Neural crest cell (in vitro differentiated cells): ENCODE measurements around the gene CYTH1. TPM values are rescaled to one million over a fixed set of nuclear protein-coding genes. Genes with fewer than 3 reads are reported as not detected.

ENCODE experiments used
- DNase-seq: peaks from one replicate; pipeline ENCODE4 v3.0.0; 2021; ENCODE audit warnings: low read depth, mixed read lengths, low spot score
- H3K27ac Mint-ChIP-seq: one replicate; pipeline ENCODE4 v1.8.0; 2021; ENCODE audit warnings: mild to moderate bottlenecking, mixed read lengths; ENCODE audit not compliant: unreplicated experiment
- H3K27me3 Mint-ChIP-seq: 2 replicates; pipeline ENCODE4 v1.8.0; 2021; ENCODE audit warnings: low read depth, mild to moderate bottlenecking, mixed read lengths
- H3K36me3 Mint-ChIP-seq: 2 replicates; pipeline ENCODE4 v1.8.0; 2021; ENCODE audit warnings: low read depth, mild to moderate bottlenecking, mixed read lengths
- H3K4me1 Mint-ChIP-seq: 2 replicates; pipeline ENCODE4 v1.8.0; 2021; ENCODE audit warnings: mixed read lengths
- H3K4me3 Mint-ChIP-seq: one replicate; pipeline ENCODE4 v1.8.0; 2021; ENCODE audit warnings: mild to moderate bottlenecking, mixed read lengths
- H3K9me3 Mint-ChIP-seq: 2 replicates; pipeline ENCODE4 v1.8.0; 2021; ENCODE audit warnings: mixed read lengths
- total RNA-seq: library from RNA; stranded (reverse); gene quantifications from 2 replicates; pipeline ENCODE4 v1.2.1, GENCODE V29; 2021
- TF ChIP-seq, protein P1 (sequence below): fragments of 200-600 bp; sonication (generic); conservative IDR thresholded peaks from 2 replicates; pipeline ENCODE4 v1.5.0; 2021; ENCODE audit warnings: antibody characterized with exemption, mild to moderate bottlenecking

CYTH1 gene
- total RNA-seq, 1 donor from 2014 or later = 26.8 TPM

DNA sequence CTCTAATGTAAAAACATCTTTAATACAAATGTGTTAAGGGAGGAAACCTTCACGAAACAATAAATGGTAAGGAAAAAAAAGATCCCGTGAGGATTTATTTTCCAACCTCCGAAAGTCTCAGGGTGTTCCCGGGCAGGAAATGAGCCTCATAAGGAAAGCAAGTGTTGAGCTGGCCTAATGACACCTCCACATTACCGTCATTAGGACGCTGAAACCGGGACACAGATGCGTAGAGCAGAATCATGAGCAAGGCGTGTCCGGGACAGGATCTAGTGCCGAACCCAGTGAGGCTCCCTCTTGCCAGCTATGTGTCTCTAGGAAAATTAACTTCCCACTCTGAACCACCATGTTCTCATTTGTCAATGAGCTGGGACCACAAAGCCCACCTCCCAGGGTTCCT lies 22.7 kb upstream of the CYTH1 start:
- no peaks in the 10 kb centered on the region for H3K9me3 Mint-ChIP-seq
- no peak overlapping the region for H3K4me3 Mint-ChIP-seq
- TF ChIP-seq, protein P1, sequence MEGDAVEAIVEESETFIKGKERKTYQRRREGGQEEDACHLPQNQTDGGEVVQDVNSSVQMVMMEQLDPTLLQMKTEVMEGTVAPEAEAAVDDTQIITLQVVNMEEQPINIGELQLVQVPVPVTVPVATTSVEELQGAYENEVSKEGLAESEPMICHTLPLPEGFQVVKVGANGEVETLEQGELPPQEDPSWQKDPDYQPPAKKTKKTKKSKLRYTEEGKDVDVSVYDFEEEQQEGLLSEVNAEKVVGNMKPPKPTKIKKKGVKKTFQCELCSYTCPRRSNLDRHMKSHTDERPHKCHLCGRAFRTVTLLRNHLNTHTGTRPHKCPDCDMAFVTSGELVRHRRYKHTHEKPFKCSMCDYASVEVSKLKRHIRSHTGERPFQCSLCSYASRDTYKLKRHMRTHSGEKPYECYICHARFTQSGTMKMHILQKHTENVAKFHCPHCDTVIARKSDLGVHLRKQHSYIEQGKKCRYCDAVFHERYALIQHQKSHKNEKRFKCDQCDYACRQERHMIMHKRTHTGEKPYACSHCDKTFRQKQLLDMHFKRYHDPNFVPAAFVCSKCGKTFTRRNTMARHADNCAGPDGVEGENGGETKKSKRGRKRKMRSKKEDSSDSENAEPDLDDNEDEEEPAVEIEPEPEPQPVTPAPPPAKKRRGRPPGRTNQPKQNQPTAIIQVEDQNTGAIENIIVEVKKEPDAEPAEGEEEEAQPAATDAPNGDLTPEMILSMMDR = no peak
- H3K27me3 Mint-ChIP-seq = no peaks in the 10 kb centered on the region
- H3K36me3 Mint-ChIP-seq = peaks cover 2% of the 10 kb centered on the region
- DNase-seq = no peak
- H3K4me1 Mint-ChIP-seq = no peaks in the 10 kb centered on the region
- no peak overlapping the region for H3K27ac Mint-ChIP-seq

DNA sequence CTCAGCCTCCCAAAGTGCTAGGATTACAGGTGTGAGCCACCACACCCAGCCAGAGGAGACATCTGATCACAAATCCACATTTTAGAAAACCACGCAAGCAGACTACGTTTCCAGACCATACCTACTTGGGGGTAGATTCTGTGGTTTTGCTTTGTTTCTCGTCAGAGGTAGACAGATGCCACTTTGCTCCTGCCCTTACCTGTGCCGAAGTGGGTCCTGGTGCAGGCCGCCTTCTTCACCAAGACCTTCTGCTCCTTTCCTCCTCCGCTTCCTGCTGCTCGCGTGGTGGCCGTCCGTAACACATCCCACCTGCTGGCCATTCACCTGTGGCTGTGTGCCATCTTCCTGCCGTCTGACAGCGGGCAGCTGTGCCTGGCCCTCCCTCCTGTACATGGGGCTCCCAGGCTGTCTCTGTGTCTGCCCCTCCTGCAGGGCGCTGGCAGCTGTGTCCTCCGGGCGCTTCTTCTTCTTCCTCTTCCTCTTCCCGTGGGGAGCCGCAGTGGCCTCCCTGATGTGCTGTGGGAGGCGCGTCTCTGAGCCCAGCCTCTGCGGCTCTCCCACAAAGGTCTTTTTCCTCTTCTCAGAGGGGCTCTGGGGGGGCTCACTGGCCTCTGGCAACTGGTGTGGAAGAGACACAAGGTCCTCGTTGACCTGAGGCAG lies 21.2 kb upstream of the CYTH1 start:
- DNase-seq = no peak
- Mint-ChIP-seq H3K27me3 (no peaks in the 10 kb centered on the region), H3K9me3 (no peaks in the 10 kb centered on the region), H3K36me3 (peaks cover 6% of the 10 kb centered on the region), H3K4me3 (no peak overlapping the region), H3K4me1 (no peaks in the 10 kb centered on the region), H3K27ac (no peak overlapping the region)
- TF ChIP-seq, protein P1 = no peak

DNA sequence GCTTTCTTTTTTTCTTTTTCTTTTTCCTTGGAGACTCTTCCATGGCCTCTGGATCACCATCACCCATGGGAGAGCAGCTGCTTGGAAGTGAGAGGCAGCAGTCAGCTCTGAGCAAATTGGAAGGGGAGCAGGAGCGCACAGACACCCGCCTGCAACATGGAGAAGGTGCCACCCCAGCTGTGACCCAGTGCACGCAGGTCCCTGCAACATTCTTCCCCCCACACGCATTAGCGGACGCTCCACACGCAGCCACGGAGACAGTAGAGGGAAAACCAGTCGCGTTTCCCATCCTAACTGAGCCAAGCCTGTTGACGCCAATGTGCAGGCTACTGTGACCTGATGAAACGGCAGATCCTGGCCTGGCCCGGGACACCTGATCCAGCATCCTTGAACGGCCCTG lies 20.4 kb upstream of the CYTH1 start:
- peaks cover 9% of the 10 kb centered on the region for H3K36me3 Mint-ChIP-seq

DNA sequence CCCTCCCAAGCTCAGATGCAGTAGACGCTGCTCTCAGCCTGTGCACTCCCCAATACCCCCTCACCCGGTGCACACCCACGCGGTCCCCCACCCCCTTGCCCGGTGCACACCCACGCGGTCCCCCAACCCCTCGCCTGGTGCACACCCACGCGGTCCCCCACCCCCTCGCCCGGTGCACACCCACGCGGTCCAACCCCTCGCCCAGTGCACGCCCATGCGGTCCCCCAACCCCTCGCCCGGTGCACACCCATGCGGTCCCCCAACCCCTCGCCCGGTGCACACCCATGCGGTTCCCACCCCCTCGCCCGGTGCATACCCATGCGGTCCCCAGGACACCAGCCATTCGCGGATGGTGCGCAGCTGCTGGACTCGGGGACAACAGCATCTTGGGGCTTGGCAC lies 19.9 kb upstream of the CYTH1 start:
- TF ChIP-seq, protein P1 = no peak
- Mint-ChIP-seq H3K4me3 (no peak overlapping the region), H3K27me3 (no peaks in the 10 kb centered on the region), H3K27ac (no peak overlapping the region), H3K4me1 (no peaks in the 10 kb centered on the region), H3K36me3 (peaks cover 9% of the 10 kb centered on the region), H3K9me3 (no peaks in the 10 kb centered on the region)
- DNase-seq = no peak

More for the DNA sequence above, 20.4 kb upstream of the CYTH1 start:
- no peak overlapping the region for H3K4me3 Mint-ChIP-seq
- no peaks in the 10 kb centered on the region for H3K4me1 Mint-ChIP-seq
- H3K27me3 Mint-ChIP-seq = no peaks in the 10 kb centered on the region
- no peak for DNase-seq
- TF ChIP-seq, protein P1 = no peak
- no peaks in the 10 kb centered on the region for H3K9me3 Mint-ChIP-seq
- no peak overlapping the region for H3K27ac Mint-ChIP-seq

DNA sequence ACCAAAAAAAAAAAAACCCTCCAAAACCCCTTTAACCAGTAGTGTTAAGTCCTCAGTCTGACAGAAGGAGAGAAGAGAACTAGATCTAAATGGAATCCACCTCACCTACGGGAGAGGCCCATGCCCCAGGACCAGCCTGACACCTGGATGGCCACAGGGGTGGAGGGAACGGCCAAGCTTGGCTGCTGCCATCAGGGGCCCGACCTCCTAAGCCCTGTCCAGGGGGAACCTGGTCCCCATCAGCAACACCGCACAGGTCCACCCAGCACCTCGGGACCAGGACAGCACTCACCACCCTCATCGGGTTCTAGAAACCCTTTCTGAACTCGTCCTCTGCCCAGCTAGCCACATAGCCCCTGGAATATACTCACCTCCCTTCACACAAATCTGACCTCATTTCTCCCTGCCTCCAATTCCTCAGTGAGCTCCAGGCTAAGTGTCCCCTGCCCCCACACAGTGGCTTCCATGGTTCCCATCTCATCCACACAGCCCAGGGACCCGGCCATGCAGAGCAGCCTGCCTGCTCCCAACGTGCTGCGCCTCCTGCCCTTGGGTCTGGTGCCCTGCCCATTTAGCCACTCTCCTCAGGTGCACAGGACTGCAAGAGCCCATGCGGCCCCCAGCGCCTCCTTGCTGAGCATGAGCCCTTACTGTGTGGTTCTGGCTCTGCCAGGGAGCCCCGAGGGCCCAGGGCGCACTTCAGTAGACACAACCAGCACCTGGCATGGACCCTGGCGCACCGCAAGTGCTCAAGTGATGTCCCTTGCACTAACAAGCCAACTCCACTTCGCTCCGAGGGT lies 18.3 kb upstream of the CYTH1 start:
- Mint-ChIP-seq H3K9me3 (no peaks in the 10 kb centered on the region), H3K4me3 (no peak overlapping the region), H3K27ac (no peak overlapping the region), H3K4me1 (no peaks in the 10 kb centered on the region), H3K27me3 (no peaks in the 10 kb centered on the region), H3K36me3 (peaks cover 7% of the 10 kb centered on the region)
- TF ChIP-seq, protein P1 = no peak
- DNase-seq = no peak
